HT-29 (cell line): Measurements from ENCODE around the gene MRPL9. TPM values are rescaled to one million over a fixed set of nuclear protein-coding genes. Genes with fewer than 3 reads are reported as not detected.
A peak's percentile ranks its signal among the peaks of the same experiment; 100 is the strongest.

ENCODE experiments used
- DNase-seq: peaks from one replicate; pipeline ENCODE4 v3.0.0-alpha.2; 2015; ENCODE audit warnings: low spot score
- total RNA-seq: library from RNA; depleted of rRNA; stranded (reverse); fragments of >200 nt; shearing (Covaris generic); gene quantifications from 2 replicates; pipeline ENCODE4 v1.2.3, GENCODE V29; 2014

MRPL9 gene
- total RNA-seq, 1 experiment from 2014 or later = 122 TPM

DNA sequence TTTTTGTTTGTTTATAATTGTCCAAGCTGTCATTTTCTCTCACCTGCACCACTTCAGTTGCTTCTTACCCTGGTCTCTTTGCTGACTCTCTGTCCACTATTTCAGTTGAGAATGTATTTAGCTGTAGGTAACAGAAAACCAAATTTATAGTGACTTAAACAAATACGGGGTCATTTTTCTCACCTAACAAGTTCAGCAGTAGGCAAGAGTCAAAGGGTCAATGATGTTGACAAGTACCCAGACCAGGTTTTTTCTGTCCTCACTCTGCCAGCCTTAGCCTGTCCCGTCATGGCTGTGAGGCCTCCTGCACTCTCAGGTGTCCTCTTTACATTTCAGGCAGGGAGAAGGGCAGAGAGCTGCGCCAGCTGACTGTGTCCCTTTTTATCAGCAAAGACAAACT, 30.2 kb downstream of the MRPL9 start:
- no peak for DNase-seq

DNA sequence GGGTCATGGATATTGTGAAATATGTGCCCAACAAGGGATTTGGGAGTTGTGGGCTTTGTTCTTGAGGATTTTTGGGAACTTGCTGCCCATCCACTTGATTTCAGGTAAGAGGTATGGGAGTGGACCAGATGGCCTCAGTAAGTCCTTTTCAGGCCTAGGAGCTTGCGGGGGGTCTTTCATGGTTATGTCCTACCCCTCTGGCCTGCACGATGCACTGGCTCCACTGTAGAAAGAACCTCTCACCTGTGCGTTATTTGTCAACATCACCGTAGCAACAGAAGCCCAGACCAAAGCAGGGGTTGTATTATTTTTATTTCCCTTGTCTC, 33.4 kb downstream of the MRPL9 start:
- no peak for DNase-seq

DNA sequence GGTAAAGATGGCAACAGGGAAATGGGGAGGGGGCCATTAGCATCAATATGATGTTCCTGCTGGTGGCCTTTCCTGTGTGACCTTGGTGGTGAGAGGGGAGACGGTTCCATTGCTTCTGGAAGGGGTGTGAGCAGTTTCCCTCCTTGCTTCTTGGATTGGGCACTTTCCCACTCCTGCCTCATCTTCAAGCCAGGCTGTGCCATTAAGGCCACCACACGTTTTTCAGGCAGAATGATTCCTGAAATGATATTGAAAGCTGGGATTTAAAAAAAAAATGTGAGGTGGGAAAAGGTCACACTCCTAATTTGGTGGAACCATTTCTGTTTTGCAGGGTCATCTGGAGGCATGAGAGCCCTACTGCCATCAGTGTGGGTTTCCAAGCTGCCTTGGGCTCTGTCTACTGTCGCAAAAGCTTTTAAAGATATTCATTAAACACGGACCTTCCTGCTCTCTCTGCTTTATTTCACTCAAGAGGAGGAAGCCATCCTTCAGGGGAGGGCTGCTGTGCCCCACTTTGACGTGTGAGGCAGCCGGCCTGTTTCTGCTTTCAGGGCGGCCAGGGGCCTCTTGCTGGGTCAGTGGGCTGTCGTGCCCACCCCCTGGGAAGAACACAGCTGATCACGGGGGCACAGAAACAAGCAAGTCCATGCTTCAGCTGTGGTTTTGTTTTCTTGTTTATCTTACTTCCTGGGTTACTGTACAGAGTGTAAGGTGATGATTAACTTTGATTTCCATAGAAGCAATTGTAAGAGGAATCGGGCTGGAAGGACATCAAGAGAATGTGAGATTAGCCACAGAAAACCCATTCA, 33.9 kb downstream of the MRPL9 start:
- peak; percentile 51 for DNase-seq

DNA sequence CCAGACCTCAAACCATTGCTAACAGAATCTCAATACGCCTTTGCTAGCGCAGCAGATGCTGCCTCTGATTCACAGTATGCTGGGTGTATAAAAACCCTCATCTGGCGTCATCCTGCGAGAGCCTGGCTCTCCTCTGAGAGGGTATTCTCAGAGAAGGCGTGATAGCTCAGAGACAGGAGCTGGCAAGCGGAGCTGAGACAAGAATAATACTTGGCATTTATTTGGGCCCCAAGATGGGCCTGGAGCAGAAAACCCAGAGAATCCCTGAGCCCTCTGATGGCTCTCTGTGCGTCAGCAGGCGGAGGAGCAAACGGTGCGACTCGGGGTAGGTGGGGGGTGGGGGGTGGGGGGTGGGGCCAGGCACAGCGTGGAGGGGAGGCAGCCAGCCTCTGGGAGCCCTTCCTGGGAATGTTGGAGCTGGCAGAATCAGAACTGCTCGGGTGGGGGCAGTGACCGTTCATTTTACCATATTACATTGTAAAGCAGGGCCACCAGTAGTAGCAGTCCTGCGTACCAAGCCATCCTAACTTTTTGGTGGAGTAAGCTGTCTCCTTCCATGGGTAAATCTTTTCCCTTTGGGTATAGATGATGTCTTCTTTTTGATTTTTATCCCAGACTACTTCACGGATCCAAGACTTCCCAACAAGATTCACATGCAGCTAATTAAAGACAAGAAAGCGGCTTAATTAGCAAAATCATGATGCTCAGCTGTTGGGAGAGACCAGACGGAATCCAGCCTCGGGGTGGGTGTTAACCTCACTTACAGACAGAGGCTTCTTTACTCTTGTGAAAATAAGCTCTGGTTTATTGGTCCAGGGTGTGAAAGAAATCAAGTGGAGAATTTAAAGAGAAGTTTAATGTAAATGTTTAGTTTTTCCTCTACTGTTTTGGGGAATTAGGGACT, 34.9 kb downstream of the MRPL9 start:
- DNase-seq = no peak

DNA sequence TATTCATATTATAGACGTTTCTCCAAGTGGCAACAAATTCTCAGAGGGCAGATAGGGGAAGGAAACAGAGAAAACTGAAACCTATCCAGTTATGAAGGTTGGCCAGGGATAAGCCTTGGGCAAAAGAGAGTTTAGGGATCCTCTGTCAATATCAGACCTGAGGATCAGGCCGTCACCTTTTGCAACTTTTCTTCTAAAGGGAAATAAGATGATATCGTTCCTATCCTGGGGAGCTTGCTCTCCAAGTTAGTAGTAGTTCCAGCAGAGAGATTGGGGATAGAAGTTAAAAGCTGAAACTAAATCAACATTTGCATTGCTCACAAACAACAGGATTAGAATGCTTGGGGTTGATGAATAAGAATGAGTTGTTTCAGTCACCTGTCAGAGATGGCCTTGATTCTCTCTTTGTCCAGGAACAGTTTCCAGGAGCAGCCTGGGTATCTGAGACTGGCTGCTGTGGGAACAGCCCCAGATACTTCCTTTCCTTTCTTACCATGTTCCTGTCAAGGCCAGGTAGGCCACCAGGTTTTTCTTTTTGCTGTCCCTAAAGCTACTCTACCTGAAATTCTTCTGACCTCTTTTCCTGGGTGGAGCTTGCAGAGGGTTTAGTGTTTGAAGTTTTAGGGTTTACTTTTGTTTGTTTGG, 39.4 kb downstream of the MRPL9 start:
- peak; percentile 26 for DNase-seq

DNA sequence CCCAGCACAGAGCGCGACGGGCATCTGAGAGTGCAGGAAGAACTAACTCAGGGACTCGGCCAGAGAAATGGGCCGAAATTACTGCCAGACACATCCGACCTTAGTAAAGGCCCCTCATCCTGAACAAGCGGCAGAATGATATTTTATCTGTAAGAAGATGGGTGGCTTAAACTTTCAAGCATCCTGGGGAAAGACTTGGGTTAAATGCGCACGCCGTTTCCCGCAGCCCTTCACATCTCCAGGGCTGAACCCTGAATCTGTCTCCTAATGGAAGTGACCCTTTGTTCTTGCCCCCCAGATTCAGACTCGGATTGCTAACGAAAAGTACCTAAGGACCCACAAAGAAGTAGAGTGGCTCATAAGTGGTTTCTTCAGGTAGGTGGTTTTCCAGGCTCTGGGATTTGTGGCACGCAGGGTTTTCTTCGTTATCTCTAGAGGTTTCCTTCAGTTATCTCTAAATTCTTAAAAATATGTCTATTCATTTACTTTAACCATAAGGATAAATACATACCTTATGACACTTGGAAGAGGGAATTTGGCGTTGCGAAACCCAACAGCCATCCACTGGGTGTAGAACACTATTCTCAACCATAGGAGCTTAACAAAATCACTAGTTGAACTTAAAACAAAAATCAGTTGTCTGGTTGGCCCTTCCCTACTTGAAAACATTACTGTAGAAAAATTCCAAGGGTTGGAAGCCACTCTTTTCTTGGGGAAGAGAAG, 41.3 kb downstream of the MRPL9 start:
- DNase-seq = no peak

DNA sequence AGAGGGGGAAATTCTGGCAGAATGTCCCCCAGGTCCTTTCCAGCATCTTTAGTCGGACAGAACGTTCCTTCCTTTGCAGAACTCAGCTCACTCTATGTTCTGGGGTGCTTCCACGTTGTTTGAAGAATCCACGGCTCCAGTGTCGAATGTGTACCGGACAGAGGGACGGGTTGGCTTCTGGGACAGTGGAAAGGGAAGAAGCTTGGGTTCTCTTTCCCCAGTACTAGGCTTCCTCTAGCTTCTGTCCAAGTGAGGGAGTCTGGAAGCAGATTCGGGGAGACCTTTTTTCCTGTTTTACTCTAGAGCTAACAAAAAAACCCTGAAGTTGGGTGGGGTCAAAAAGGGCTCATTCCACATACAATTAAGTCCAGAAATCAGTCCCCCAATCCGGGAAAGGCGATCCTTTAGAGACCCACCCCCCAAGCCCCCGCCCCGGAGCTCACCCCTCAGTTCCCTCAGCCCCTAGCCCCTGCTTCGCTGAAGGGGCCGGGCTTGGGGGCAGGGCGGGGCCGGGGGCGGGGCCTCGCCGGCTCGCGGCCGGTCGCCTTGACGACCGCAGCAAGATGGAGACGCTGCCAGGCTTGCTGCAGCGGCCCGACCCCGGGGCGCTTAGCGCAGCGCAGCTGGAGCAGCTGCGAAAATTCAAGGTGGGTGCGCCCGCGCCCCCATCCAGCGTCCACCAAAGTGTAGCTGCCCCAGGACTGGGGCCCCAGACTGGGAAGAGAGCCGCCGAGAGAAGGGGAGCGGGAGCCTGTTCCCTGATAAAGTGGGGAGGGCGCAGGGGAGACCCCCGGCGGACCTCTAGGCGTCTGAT, 42.1 kb downstream of the MRPL9 start, which contains the start of gene RIIAD1:
RIIAD1 (plus strand) TSS at position 549 of the 814 bp plus-strand sequence; CDS start at position 564, 15 bp downstream.
- DNase-seq = no peak

DNA sequence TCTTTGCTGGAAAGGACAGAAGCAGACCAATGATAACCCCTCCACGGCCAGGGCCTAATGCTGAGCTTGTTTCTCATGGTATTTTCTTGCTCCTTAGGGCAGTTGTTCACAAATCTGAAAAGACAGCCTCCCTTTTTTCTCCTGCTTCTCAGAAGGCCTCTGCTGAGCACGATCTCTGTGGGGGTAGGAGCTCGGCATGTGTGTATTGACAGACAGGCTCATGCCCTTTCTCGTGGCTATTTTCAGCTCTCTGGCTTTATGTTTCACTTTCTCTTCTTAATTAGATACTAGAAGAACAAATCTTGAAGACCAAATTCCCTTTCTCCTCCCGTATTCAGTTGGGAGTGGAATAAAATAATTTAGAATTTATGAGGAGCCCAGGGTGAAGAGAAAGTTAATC, 42.7 kb downstream of the MRPL9 start:
- DNase-seq = no peak

DNA sequence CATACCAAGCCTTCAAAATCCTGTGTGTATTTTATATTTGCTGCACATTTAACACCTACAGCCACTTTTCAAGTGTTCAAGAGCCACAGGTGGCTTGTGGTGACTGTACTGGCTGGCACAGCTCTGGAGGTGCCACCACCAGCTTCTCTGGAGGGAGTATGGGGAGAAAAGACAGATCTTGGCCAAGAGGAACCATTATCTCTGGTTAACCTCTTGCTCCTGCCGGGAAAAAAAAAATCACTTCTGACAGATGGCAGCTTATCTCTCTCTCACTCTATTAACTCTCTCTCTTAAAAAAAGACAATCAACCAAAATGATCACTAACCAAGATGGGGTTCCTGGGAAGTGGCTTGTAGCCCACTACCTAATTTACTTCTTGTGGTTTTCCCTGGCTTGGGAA, 43.2 kb downstream of the MRPL9 start:
- DNase-seq = no peak

DNA sequence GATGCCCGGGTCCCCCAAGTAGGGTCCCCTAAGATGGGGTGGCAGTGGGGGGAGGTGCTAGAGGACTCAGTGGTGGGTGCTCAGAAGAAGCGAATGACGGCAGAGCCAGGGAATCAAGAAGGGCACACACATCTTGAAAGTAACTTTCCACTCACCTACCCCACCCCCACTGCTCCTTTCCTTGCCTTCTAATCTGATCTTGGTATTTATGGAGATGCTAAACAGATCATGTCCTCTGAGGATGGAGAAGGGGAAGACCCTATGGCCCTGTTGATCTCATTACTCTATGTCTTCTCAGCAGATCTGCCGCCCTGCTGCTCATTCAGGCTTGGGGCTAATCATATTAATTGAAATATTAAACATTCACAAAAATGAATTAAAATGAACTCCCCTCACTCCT, 44.6 kb downstream of the MRPL9 start:
- DNase-seq = no peak

DNA sequence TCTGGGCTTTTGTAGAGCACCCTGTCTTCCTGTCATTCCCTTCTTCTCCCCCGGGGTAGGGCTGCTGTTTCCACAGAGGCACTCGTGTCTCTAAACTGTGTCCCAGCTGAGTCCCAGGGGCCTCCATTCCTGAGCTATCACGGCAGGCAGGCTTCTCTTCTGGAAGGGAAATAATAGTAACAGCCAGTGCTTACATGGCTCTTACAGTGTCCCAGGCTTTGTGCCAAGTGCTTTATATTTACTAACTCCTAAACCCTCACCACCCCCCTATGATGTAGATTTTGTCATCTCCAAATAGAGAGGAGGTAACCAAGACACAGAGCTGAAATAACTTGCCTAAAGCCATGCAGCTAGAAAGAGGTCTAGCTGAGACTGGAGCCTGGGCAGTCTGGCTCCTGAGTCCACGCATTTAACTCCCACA, 45.3 kb downstream of the MRPL9 start:
- no peak for DNase-seq

DNA sequence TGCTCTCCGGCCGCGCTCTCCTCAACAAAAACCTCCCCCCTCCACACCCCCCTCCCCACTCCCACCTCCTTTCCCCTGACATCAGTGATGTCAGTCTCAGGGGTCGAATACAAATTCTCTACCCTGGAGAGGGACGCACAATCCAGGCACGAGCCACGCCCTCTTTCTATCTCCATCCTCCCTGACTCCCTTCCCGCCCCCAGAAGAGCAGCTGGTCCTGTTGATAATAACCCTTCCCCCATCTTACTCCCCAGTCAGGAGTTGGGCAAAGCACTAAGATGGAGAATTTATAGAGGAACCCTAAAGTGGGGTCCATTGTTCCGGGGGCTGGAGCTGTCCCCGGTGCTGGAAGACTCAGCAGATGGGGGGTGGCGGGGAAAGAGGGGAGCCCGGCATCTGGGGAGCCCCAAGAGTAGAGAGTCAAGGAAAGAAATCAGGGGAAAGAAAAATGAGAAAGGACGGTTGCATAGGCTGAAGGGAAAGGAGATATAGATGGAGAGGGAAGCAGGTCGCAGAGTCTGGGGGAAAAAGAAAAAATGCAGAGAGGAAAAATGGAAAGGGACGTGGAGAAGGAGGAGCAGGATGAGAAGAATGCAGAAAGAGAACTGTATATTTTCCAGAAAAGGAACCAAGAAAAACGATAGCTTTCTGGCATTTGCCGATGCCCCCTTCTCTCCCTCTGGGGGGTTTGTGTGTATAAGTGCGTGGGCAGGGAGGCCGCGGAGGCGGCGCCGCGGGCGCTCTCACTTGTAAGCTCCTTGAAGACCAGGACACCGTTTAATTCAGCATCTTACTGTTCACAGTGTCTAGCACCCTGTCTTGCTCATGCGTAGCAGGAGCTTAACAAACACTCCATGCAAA, 46.3 kb downstream of the MRPL9 start, which contains the start of gene CELF3:
CELF3 (minus strand) TSS at position 33 of the 861 bp plus-strand sequence. CDS start 783 bp downstream, outside the sequence.
- DNase-seq = no peak

DNA sequence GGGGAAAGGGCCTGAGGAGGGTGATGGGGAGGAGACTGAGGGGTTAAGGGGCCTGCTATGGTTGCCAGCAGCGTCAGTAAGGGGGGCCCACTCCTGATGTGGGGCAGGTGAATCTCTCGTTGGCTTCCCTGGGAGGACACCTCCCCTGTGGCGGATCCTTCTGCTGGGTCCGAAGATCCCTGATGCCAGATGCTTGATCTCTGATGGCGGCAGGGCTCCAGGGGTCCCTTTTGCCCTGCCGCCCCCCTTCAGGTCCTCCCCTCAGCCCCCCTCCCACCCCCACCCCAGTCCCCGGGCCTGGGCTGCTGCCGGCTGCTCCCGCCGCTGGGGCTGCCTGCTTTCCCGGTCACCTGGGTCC, 46.9 kb downstream of the MRPL9 start:
- DNase-seq = no peak

DNA sequence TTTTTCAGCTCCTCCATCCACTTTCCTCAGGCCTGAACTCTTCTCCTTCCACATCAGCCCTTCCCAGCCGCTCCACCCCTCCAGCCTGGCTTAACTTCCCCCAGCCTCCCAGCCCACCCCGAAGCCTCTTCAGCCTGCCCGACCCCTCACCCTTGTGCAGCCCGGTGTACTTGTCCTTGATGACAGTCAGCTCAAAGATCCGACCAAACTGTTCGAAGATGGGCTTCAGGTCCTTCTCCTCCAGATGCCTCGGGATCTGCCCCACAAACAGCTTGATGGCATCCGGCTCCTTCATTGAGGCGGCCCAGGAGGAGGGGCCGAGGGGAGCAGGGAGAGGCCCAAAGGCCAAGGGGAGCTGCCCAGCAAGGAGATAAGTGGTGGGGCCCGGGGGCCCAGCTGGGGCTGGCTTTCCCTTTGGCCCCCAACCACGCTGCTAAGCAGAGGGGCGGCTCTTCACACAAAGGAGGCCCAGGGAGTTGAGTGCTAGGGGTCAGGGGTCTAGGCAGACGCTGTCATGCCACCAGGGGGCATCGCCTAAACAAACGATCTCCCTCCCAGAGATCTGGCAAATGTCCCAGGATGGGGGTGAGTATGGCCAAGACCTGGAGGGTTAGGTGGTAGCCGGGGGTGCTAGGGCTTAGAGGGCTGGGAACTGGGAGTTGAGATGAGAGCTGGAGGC, 47.4 kb downstream of the MRPL9 start:
- DNase-seq = no peak

DNA sequence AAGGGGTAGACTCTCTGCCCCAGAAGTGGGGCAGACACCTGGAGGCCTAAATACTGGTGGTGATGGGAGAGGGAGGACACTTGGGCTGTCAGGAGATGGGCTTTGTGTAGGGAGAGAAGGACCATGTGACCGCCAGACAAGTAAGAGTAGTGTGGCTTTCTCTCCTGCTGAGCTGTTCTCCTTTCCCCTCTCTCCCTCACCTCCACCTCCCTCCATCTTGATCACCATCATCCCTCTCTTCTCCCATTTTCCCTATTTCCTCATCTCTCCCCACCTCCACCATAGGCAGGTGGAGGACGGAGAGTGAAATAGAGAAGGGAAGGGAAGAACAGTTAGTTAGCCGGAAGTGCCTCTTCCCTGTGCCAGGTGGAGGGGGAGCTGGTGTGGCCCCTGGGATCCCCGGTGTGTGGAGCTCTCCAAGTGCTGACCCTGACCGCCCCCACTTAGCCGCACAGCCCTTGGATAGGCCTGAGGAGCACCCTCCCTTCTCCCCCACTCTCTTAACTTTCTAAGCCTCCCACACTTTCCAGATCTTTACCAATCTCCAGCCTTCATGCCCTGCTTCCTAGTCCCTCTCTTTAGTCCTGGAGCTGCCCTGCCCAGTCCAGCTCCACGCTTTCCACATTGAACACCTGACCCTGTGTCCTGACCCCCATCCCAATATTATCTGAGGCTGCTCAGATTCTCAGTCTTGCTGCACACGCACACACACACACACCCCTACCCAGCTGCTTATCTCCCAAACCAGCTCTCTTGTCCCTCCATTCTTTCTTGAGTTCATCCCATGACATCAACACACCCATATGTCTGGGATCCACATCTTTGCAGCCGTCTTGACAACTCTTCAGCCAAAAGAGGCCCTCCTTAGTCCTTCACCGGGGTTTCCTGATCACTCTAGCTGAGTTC, 48.2 kb downstream of the MRPL9 start:
- no peak for DNase-seq

DNA sequence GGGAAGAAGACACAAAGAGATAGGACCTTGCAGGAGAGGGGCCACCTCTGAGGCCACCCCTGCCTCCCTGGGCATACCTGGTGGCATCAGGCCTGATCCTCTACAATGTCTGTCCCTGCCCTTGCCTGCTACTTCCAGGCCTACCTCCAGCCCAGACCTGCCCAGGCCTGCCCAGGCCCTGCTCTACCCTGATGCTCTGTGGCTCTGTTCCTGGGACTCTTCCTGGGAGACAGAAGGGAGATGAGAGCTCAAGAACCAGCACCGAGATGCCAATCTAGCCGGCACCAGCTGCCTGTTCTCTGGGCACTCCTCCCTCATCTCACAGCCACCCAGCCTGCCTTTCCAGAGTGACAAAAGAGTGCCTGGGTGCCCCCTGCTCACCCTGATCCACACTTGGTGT, 49.4 kb downstream of the MRPL9 start:
- DNase-seq = no peak

DNA sequence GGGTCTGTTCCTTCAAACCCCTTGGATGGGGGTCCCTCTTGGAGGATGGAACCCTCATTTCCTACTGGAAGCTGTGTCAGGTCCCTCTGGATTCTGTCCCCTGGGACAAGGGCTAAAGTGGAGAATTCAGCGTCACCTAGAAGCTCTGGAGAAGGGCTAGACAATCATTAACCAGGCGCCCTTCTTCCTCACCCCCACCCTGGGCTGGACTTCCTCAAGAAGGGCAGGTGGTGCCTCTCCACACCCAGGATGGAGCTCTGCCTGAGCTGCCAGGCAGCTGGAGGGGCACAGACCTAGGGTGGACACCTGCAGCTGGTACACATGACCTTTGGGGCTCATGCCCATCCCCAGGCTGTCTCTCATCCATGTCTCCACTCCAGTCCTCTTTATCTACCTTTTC, 50.3 kb downstream of the MRPL9 start:
- peak; percentile 84 for DNase-seq

DNA sequence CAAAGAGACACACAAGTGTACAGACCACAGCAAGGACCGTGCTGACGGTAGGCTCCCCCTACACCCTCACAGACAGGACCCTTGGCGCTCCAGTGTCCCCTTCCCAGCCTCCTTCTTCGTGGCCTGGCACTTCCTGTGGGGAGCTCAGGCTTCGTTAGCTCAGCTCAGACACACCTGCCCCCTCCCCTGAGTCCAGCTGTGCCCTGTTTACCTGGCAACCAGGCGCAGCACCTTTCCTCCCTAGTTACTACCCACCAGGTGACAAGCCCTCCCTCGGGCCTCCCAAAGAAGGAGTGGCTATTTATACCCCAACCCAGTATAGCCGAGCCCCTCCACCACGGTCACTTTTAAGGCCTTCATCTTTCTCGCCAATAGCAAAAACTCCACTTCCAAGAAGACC, 51.3 kb downstream of the MRPL9 start:
- no peak for DNase-seq
